ENCODE results near the gene NRIP1. TPM values are rescaled to one million over a fixed set of nuclear protein-coding genes. Genes with fewer than 3 reads are reported as not detected.
"Not testable (repeated sequence)": the region's sequence is repeated elsewhere in the genome, so short reads cannot be mapped to it uniquely, and the experiment has no call there.

Gene NRIP1
- total and polyA plus RNA-seq, 8 donors: 22.6 to 30.5 (median 27.6) TPM

- no peak for TF ChIP-seq CTCF (IDR thresholded peaks at IDR 0.05)
- no peak for DNase-seq
- intact Hi-C loops (cut with DNase I): no loop called here
- H3K4me1 ChIP-seq: peaks cover 8 to 30% of the 10 kb centered on the region in 2 donors
- no peaks in the 10 kb centered on the region for H3K9me3 ChIP-seq
- no peak overlapping the region for H3K27ac ChIP-seq
- H3K36me3 ChIP-seq: no peaks in the 10 kb centered on the region
- H3K4me3 ChIP-seq: no peak overlapping the region
- no peaks in the 10 kb centered on the region for H3K27me3 ChIP-seq
- ATAC-seq: peak; percentile 59
These were observed 30.5 kb downstream of the NRIP1 start for GRCh38 chr21:15034126-15034853.

GRCh38 chr21:15031790-15032357, 32.9 kb downstream of the NRIP1 start:
- no peaks in the 10 kb centered on the region for H3K36me3 ChIP-seq
- intact Hi-C loops (cut with DNase I): no loop called here
- TF ChIP-seq CTCF (IDR thresholded peaks at IDR 0.05): no peak
- no peak overlapping the region for H3K27ac ChIP-seq
- no peaks in the 10 kb centered on the region for H3K9me3 ChIP-seq
- no peak for ATAC-seq
- peaks cover 12 to 50% of the 10 kb centered on the region in 2 donors for H3K4me1 ChIP-seq
- no peak for DNase-seq
- H3K4me3 ChIP-seq: no peak overlapping the region
- no peaks in the 10 kb centered on the region for H3K27me3 ChIP-seq

- ATAC-seq; H3K27me3 ChIP-seq; H3K36me3 ChIP-seq; DNase-seq; H3K4me3 ChIP-seq; intact Hi-C loops (cut with DNase I); H3K9me3 ChIP-seq; H3K27ac ChIP-seq: not testable (repeated sequence)
- H3K4me1 ChIP-seq: peaks cover 12 to 52% of the 10 kb centered on the region in 2 donors
These were observed 33.4 kb downstream of the NRIP1 start for GRCh38 chr21:15031362-15031761.

GRCh38 chr21:15030861-15031260, 33.9 kb downstream of the NRIP1 start:
- ATAC-seq; H3K9me3 ChIP-seq; intact Hi-C loops (cut with DNase I); H3K4me3 ChIP-seq; H3K27ac ChIP-seq; DNase-seq; H3K36me3 ChIP-seq; H3K27me3 ChIP-seq: not testable (repeated sequence)
- H3K4me1 ChIP-seq: peaks cover 12 to 52% of the 10 kb centered on the region in 2 donors

GRCh38 chr21:15029077-15029476, 35.7 kb downstream of the NRIP1 start:
- intact Hi-C loops (cut with DNase I): no loop called here
- ATAC-seq: no peak
- H3K4me1 ChIP-seq: peaks cover 4 to 42% of the 10 kb centered on the region in 2 donors

More at GRCh38 chr21:15029077-15029476, 35.7 kb downstream of the NRIP1 start:
- Histone ChIP-seq H3K36me3 (no peaks in the 10 kb centered on the region), H3K4me3 (no peak overlapping the region), H3K27ac (no peak overlapping the region), H3K9me3 (no peaks in the 10 kb centered on the region), H3K27me3 (no peaks in the 10 kb centered on the region)
- no peak for DNase-seq
- no peak for TF ChIP-seq CTCF (IDR thresholded peaks at IDR 0.05)
